ENCODE data around the gene LTF.
"Not testable (repeated sequence)": the region's sequence is repeated elsewhere in the genome, so short reads cannot be mapped to it uniquely, and the experiment has no call there.

LTF gene

GRCh38 chr3:46429671-46430070, 35.0 kb downstream of the LTF start:
- no peak for DNase-seq
- ATAC-seq (replicated peaks), result no peak
- Mint-ChIP-seq H3K4me3 (no peak overlapping the region), H3K36me3 (peaks cover 5% of the 10 kb centered on the region in 2 donors), H3K4me1 (peaks cover 0 to 3% of the 10 kb centered on the region in 2 donors), H3K9me3 (peaks cover 7 to 16% of the 10 kb centered on the region in 2 donors), H3K27me3 (peaks cover 0 to 3% of the 10 kb centered on the region in 2 donors), H3K27ac (no peak overlapping the region)

GRCh38 chr3:46429250-46429649, 35.5 kb downstream of the LTF start:
- H3K9me3 Mint-ChIP-seq, result peaks cover 7 to 16% of the 10 kb centered on the region in 2 donors
- H3K27ac Mint-ChIP-seq, result no peak overlapping the region

GRCh38 chr3:46427916-46428833, 36.5 kb downstream of the LTF start:
- H3K27me3 Mint-ChIP-seq, result peaks cover 0 to 3% of the 10 kb centered on the region in 2 donors
- DNase-seq, result no peak
- no peak overlapping the region for H3K4me3 Mint-ChIP-seq
- no peak overlapping the region for H3K27ac Mint-ChIP-seq
- H3K4me1 Mint-ChIP-seq, result peaks cover 0 to 3% of the 10 kb centered on the region in 2 donors
- ATAC-seq (replicated peaks), result no peak
- peaks cover 7 to 12% of the 10 kb centered on the region in 2 donors for H3K9me3 Mint-ChIP-seq
- H3K36me3 Mint-ChIP-seq, result peaks cover 3 to 5% of the 10 kb centered on the region in 2 donors

More at GRCh38 chr3:46429250-46429649, 35.5 kb downstream of the LTF start:
- ATAC-seq (replicated peaks) (no peak), DNase-seq (no peak)
- Mint-ChIP-seq H3K36me3 (peaks cover 5% of the 10 kb centered on the region in 2 donors), H3K27me3 (peaks cover 0 to 3% of the 10 kb centered on the region in 2 donors), H3K4me3 (no peak overlapping the region), H3K4me1 (peaks cover 0 to 3% of the 10 kb centered on the region in 2 donors)

- not testable (repeated sequence) for H3K27ac Mint-ChIP-seq; ATAC-seq (replicated peaks); H3K4me3 Mint-ChIP-seq
Observed at GRCh38 chr3:46427404-46427803, 37.3 kb downstream of the LTF start.

GRCh38 chr3:46426476-46426875, 38.2 kb downstream of the LTF start:
- not testable (repeated sequence) for H3K27ac Mint-ChIP-seq; H3K36me3 Mint-ChIP-seq; H3K27me3 Mint-ChIP-seq; DNase-seq; H3K4me1 Mint-ChIP-seq; ATAC-seq (replicated peaks); H3K4me3 Mint-ChIP-seq; H3K9me3 Mint-ChIP-seq

More at GRCh38 chr3:46427404-46427803, 37.3 kb downstream of the LTF start:
- not testable (repeated sequence) for H3K36me3 Mint-ChIP-seq, H3K27me3 Mint-ChIP-seq, H3K9me3 Mint-ChIP-seq, DNase-seq, H3K4me1 Mint-ChIP-seq

GRCh38 chr3:46423588-46423987, 41.1 kb downstream of the LTF start:
- no peaks in the 10 kb centered on the region for H3K9me3 Mint-ChIP-seq
- H3K27ac Mint-ChIP-seq, result no peak overlapping the region
- no peak overlapping the region for H3K4me3 Mint-ChIP-seq
- no peaks in the 10 kb centered on the region for H3K36me3 Mint-ChIP-seq
- H3K27me3 Mint-ChIP-seq, result no peaks in the 10 kb centered on the region
- no peak for ATAC-seq (replicated peaks)
- H3K4me1 Mint-ChIP-seq, result no peaks in the 10 kb centered on the region
- DNase-seq, result no peak

GRCh38 chr3:46422617-46423016, 42.1 kb downstream of the LTF start:
- no peak overlapping the region for H3K4me3 Mint-ChIP-seq
- no peaks in the 10 kb centered on the region for H3K36me3 Mint-ChIP-seq
- no peak overlapping the region for H3K27ac Mint-ChIP-seq
- H3K9me3 Mint-ChIP-seq, result no peaks in the 10 kb centered on the region
- ATAC-seq (replicated peaks) (no peak), DNase-seq (no peak)
- H3K27me3 Mint-ChIP-seq, result no peaks in the 10 kb centered on the region
- H3K4me1 Mint-ChIP-seq, result no peaks in the 10 kb centered on the region

- ATAC-seq (replicated peaks) (no peak), DNase-seq (no peak)
- H3K4me3 Mint-ChIP-seq, result no peak overlapping the region
- H3K4me1 Mint-ChIP-seq, result peaks cover 4 to 14% of the 10 kb centered on the region in 2 donors
- no peaks in the 10 kb centered on the region for H3K27me3 Mint-ChIP-seq
- H3K36me3 Mint-ChIP-seq, result no peaks in the 10 kb centered on the region
- no peaks in the 10 kb centered on the region for H3K9me3 Mint-ChIP-seq
- H3K27ac Mint-ChIP-seq, result no peak overlapping the region
Observed at GRCh38 chr3:46420931-46421330, 43.8 kb downstream of the LTF start.

GRCh38 chr3:46419816-46420215, 44.9 kb downstream of the LTF start:
- Mint-ChIP-seq H3K36me3 (no peaks in the 10 kb centered on the region), H3K4me3 (no peak overlapping the region), H3K9me3 (no peaks in the 10 kb centered on the region), H3K27me3 (no peaks in the 10 kb centered on the region), H3K4me1 (peaks cover 7 to 25% of the 10 kb centered on the region in 2 donors), H3K27ac (no peak overlapping the region)
- DNase-seq, result no peak
- no peak for ATAC-seq (replicated peaks)

GRCh38 chr3:46417841-46418611, 46.7 kb downstream of the LTF start:
- Mint-ChIP-seq H3K27me3 (no peaks in the 10 kb centered on the region), H3K9me3 (no peaks in the 10 kb centered on the region), H3K36me3 (no peaks in the 10 kb centered on the region), H3K4me1 (peaks cover 7 to 28% of the 10 kb centered on the region in 2 donors), H3K4me3 (no peak overlapping the region), H3K27ac (no peak overlapping the region)
- ATAC-seq (replicated peaks), result no peak
- no peak for DNase-seq

GRCh38 chr3:46416811-46417510, 47.7 kb downstream of the LTF start:
- peak overlapping the region; percentile 73 for H3K27ac Mint-ChIP-seq

GRCh38 chr3:46416125-46416810, 48.4 kb downstream of the LTF start:
- Mint-ChIP-seq H3K27me3 (no peaks in the 10 kb centered on the region), H3K36me3 (no peaks in the 10 kb centered on the region), H3K27ac (peak overlapping the region; percentile 73), H3K4me3 (peak overlapping the region in 1 of 2 donors; percentile 55), H3K4me1 (peaks cover 7 to 28% of the 10 kb centered on the region in 2 donors), H3K9me3 (no peaks in the 10 kb centered on the region)
- peak; percentile 70 to 75 for ATAC-seq (replicated peaks)
- peak; percentile 25 for DNase-seq

More at GRCh38 chr3:46416811-46417510, 47.7 kb downstream of the LTF start:
- Mint-ChIP-seq H3K4me1 (peaks cover 7 to 28% of the 10 kb centered on the region in 2 donors), H3K27me3 (no peaks in the 10 kb centered on the region), H3K36me3 (no peaks in the 10 kb centered on the region), H3K4me3 (peak overlapping the region in 1 of 2 donors; percentile 55), H3K9me3 (no peaks in the 10 kb centered on the region)
- DNase-seq (no peak), ATAC-seq (replicated peaks) (peak; percentile 83 to 85)

GRCh38 chr3:46414739-46415138, 50.0 kb downstream of the LTF start:
- DNase-seq (no peak), ATAC-seq (replicated peaks) (no peak)
- no peak overlapping the region for H3K4me3 Mint-ChIP-seq
- no peaks in the 10 kb centered on the region for H3K9me3 Mint-ChIP-seq
- peaks cover 9 to 34% of the 10 kb centered on the region in 2 donors for H3K4me1 Mint-ChIP-seq
- peaks cover 0 to 6% of the 10 kb centered on the region in 2 donors for H3K36me3 Mint-ChIP-seq
- H3K27ac Mint-ChIP-seq, result no peak overlapping the region
- no peaks in the 10 kb centered on the region for H3K27me3 Mint-ChIP-seq
